ENCODE results near the gene NRIP1. TPM values are rescaled to one million over a fixed set of nuclear protein-coding genes. Genes with fewer than 3 reads are reported as not detected.

The NRIP1 gene
- total and polyA plus RNA-seq, 2 donors (not counting 1 experiment from before 2014, with no cell fraction given), result 3.3 to 32.1 TPM

- no peaks in the 10 kb centered on the region for H3K27me3 ChIP-seq (replicated peaks in 1 of 4; ENCODE audit: control extremely low read depth in 1 of 4, control insufficient read depth in 3 of 4, insufficient read depth in 4 of 4, low read length in 3 of 4)
- WGBS (ENCODE audit: insufficient coverage), result no CpG with 5 or more reads among the region's 1 CpG
- H3K4me2 ChIP-seq (replicated peaks; ENCODE audit: low read depth, low read length, poor library complexity, severe bottlenecking), result no peak overlapping the region
- H3K4me3 Mint-ChIP-seq, result no peak overlapping the region
- no peak overlapping the region for H3K27ac ChIP-seq (ENCODE audit: low read length in 2 of 2)
- no peak overlapping the region for H2AFZ ChIP-seq (ENCODE audit: insufficient read depth, low read depth, low read length, poor library complexity, severe bottlenecking)
- intact Hi-C loops (cut with micrococcal nuclease), result no loop called here
- no peaks in the 10 kb centered on the region for H3K4me1 Mint-ChIP-seq
- H4K20me1 ChIP-seq (ENCODE audit: control insufficient read depth, insufficient read depth, low read length, poor library complexity, severe bottlenecking), result no peaks in the 10 kb centered on the region
- H3K27ac Mint-ChIP-seq, result no peak overlapping the region
- no peak overlapping the region for H3K9ac ChIP-seq (ENCODE audit: low read length)
- POLR2A ChIA-PET, result no interaction called here
- H3K9me3 ChIP-seq (ENCODE audit: control extremely low read depth in 1 of 3, control insufficient read depth in 2 of 3, insufficient read depth in 1 of 3, low read length in 2 of 3), result no peaks in the 10 kb centered on the region
- no peaks in the 10 kb centered on the region for H3K9me3 Mint-ChIP-seq (ENCODE audit: insufficient read depth)
- CTCF ChIA-PET, result no interaction called here
- DNase-seq (no peak), ATAC-seq (ENCODE audit: low read depth) (no peak)
- no peaks in the 10 kb centered on the region for H3K36me3 ChIP-seq (replicated peaks in 1 of 2; ENCODE audit: control extremely low read depth in 1 of 2, control insufficient read depth in 1 of 2, extremely low read depth in 1 of 2, insufficient read depth in 2 of 2, low read length in 1 of 2)
- no peaks in the 10 kb centered on the region for H3K79me2 ChIP-seq (ENCODE audit: control insufficient read depth, insufficient read depth, low read length)
- no peaks in the 10 kb centered on the region for H3K27me3 Mint-ChIP-seq
- TF ChIP-seq EZH2 (IDR thresholded peaks at IDR 0.05; ENCODE audit: borderline replicate concordance, insufficient read depth, low read depth, low read length, poor library complexity, severe bottlenecking), result no peak
- no peak for TF ChIP-seq CTCF (IDR thresholded peaks at IDR 0.05)
- H3K4me1 ChIP-seq (ENCODE audit: control insufficient read depth in 2 of 2, insufficient read depth in 2 of 2, low read length in 2 of 2), result no peaks in the 10 kb centered on the region
- H3K4me3 ChIP-seq (ENCODE audit: control extremely low read depth in 1 of 5, extremely low read depth in 1 of 5, insufficient read depth in 1 of 5, low read depth in 2 of 5, low read length in 4 of 5), result no peak overlapping the region
Measured at GRCh38 chr21:14923468-14923867, 141.3 kb downstream of the NRIP1 start.

- H3K9me3 ChIP-seq (ENCODE audit: control extremely low read depth in 1 of 3, control insufficient read depth in 2 of 3, insufficient read depth in 1 of 3, low read length in 2 of 3), result no peaks in the 10 kb centered on the region
- CTCF ChIA-PET, result no interaction called here
- TF ChIP-seq EZH2 (IDR thresholded peaks at IDR 0.05; ENCODE audit: borderline replicate concordance, insufficient read depth, low read depth, low read length, poor library complexity, severe bottlenecking) (no peak), CTCF (IDR thresholded peaks at IDR 0.05) (no peak)
- no peak overlapping the region for H3K9ac ChIP-seq (ENCODE audit: low read length)
- H4K20me1 ChIP-seq (ENCODE audit: control insufficient read depth, insufficient read depth, low read length, poor library complexity, severe bottlenecking), result no peaks in the 10 kb centered on the region
- Mint-ChIP-seq H3K27ac (no peak overlapping the region), H3K4me1 (no peaks in the 10 kb centered on the region), H3K9me3 (ENCODE audit: insufficient read depth) (no peaks in the 10 kb centered on the region), H3K27me3 (no peaks in the 10 kb centered on the region), H3K4me3 (no peak overlapping the region)
- H3K79me2 ChIP-seq (ENCODE audit: control insufficient read depth, insufficient read depth, low read length), result no peaks in the 10 kb centered on the region
- no peak overlapping the region for H3K4me3 ChIP-seq (ENCODE audit: control extremely low read depth in 1 of 5, extremely low read depth in 1 of 5, insufficient read depth in 1 of 5, low read depth in 2 of 5, low read length in 4 of 5)
- H3K4me2 ChIP-seq (replicated peaks; ENCODE audit: low read depth, low read length, poor library complexity, severe bottlenecking), result no peak overlapping the region
- POLR2A ChIA-PET, result no interaction called here
- ATAC-seq (ENCODE audit: low read depth), result no peak
- no peak overlapping the region for H2AFZ ChIP-seq (ENCODE audit: insufficient read depth, low read depth, low read length, poor library complexity, severe bottlenecking)
- intact Hi-C loops (cut with micrococcal nuclease), result no loop called here
- H3K4me1 ChIP-seq (ENCODE audit: control insufficient read depth in 2 of 2, insufficient read depth in 2 of 2, low read length in 2 of 2), result no peaks in the 10 kb centered on the region
- no peaks in the 10 kb centered on the region for H3K27me3 ChIP-seq (replicated peaks in 1 of 4; ENCODE audit: control extremely low read depth in 1 of 4, control insufficient read depth in 3 of 4, insufficient read depth in 4 of 4, low read length in 3 of 4)
- no peak overlapping the region for H3K27ac ChIP-seq (ENCODE audit: low read length in 2 of 2)
- no CpG with 5 or more reads among the region's 1 CpG for WGBS (ENCODE audit: insufficient coverage)
- no peak for DNase-seq
- no peaks in the 10 kb centered on the region for H3K36me3 ChIP-seq (replicated peaks in 1 of 2; ENCODE audit: control extremely low read depth in 1 of 2, control insufficient read depth in 1 of 2, extremely low read depth in 1 of 2, insufficient read depth in 2 of 2, low read length in 1 of 2)
Measured at GRCh38 chr21:14922980-14923379, 141.8 kb downstream of the NRIP1 start.

Data from B cell (primary cell).